Activated CD4-positive, alpha-beta T cell treated with anti-CD3 and anti-CD28 coated beads for 48 hours (primary cell): Measurements from ENCODE around the gene SLC7A11.
"Not testable (repeated sequence)": the region's sequence is repeated elsewhere in the genome, so short reads cannot be mapped to it uniquely, and the experiment has no call there.

Source experiments
- DNase-seq: peaks from one replicate; pipeline ENCODE4 v3.0.0-alpha.2; 2020

SLC7A11 gene

GRCh38 chr4:138241281-138242075 lies 671 bp downstream of the SLC7A11 start:
- DNase-seq, result peak; percentile 7

DNA sequence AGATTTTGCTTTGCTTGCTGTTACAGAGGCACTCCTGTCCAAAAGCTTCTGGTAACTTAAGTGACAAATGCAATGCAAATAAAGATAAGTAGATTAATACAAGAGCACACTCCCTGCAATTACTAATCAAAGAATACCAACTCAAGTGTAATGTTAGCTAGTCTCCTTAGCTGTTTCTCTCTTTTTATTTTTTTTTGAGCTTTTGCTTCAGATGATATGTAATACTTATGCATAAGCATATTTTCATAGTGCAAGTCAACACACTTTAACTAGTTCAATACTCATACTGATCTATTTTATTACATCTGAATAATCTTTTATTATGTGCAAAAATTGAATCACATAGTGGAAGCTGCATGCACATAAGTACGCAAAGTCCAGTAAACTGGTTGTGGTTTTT lies 2.7 kb downstream of the SLC7A11 start:
- DNase-seq, result no peak

GRCh38 chr4:138238521-138239292 lies 3.4 kb downstream of the SLC7A11 start:
- no peak for DNase-seq

DNA sequence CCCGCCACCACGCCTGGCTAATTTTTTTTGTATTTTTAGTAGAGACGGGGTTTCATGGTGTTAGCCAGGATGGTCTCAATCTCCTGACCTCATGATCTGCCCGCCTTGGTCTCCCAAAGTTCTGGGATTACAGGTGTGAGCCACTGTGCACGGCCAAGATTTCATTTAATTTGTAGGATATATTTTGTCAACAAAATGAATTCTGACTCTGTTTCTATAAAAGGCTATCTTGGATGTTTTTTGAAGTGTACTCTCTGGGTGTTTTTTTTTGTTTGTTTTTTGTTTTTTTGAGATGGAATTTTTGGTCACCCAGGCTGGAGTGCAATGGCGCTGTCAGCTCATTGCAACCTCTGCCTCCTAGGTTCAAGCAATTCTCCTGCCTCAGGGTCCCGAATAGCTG lies 5.0 kb downstream of the SLC7A11 start:
- DNase-seq, result not testable (repeated sequence)

DNA sequence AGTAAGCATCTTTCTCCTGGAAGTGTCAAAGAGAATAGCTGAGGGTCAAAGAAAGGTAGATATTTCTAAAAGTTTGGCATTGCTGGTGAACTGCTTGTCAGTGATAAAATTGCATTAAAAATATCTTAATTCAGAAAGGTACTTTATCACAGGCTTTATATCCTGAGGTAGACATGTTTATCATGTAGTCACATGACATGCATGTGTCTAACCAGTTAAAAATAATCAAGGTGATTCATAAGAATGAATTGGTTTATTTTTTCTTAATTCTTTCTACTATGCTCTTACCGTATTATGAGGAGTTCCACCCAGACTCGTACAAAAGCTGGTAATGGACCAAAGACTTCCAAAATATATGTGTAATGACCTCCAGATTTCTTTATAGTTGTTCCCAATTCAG lies 6.1 kb downstream of the SLC7A11 start:
- DNase-seq, result no peak

GRCh38 chr4:138235419-138235952 lies 6.7 kb downstream of the SLC7A11 start:
- no peak for DNase-seq

DNA sequence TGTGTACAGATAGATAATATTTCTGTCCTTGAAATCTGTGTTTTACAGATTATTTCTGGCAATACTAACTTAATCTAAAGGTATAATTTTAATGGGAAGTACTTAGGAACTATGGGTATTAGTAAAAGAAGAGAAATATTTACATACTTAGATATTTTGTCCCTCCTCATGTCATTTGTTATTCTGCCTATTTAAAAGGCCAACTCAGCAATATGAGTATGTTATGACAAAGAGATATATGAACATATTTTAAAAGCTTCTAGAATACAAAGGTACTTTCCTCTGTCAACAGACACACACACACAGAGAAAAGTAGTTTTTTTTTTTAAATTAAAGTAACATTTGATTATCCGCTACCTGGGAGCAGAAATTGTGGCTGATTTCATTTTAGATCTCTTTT lies 7.9 kb downstream of the SLC7A11 start:
- no peak for DNase-seq

GRCh38 chr4:138233313-138234034 lies 8.7 kb downstream of the SLC7A11 start:
- DNase-seq, result no peak

GRCh38 chr4:138232364-138232763 lies 9.8 kb downstream of the SLC7A11 start:
- DNase-seq, result no peak

DNA sequence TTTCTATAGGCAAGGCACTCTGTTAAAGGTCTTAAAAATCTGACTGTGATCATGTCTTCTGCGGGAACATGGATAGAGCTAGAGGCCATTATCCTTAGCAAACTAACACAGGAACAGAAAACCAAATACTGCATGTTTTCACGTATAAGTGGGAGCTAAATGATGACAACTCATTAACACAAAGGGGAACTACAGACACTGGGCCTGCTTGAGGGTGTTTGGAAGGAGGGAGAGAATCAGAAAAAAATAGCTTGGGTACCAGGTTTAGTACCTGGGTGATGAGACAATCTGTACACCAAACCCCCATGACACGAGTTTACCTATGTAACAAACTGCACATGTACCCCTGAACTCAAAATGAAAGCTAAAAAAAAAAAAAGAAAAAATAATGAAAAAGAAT lies 12.1 kb downstream of the SLC7A11 start:
- no peak for DNase-seq

GRCh38 chr4:138229160-138229559 lies 13.0 kb downstream of the SLC7A11 start:
- DNase-seq, result no peak

DNA sequence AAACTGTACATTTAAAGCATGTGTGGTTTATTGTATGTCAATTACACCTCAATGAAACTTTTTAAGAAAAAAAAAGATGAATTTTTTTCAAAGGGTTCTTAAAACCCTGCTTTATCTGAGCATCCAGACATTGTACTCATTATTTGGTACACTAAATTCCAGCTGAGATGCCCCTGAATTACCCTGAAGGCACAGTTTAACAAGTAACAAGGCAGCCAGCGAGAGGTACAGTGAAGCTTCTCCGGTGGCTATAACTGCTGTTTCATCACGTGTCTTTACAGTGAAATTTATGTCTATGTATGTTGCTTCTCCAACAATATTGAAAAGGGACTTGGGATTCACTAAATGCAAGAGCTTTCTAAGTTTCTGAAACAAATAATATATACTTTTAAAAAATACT lies 15.8 kb downstream of the SLC7A11 start:
- DNase-seq, result no peak

DNA sequence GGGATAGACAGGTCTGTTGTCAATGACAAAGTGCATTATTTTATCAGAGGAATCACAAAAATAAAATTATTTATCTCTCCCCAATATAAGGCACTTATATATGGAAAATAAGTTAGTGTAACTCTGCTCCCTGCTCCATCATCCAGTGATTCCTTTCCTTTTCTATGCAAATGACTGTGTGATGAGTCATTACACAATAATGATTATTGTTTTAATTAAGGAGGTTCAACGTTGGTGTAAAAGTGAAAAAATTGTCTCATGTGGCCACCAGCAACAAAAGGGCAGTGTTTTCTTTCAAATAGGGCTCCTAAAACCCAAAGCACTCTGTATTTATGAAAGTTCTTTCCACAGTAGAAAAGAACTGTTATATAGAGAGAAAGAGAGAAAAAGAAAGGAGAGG lies 16.7 kb downstream of the SLC7A11 start:
- DNase-seq, result no peak

DNA sequence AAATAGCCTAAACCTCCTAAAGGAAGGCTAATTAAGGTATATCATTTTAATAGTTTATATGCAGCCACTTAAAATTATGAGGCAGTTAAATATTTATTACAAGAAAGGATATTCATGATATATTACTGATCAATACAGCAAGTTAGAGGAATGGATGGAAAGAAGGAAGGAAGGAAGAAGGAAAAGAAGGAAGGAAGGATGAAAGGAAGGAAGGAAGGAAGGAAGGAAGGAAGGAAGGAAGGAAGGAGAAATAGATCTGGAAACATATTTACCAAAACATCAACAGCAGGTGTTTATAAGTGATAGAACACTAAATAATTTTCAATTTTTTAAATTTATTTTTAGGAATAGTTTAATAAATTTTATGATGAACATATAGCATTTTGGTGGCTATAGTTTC lies 17.5 kb downstream of the SLC7A11 start:
- DNase-seq, result no peak

DNA sequence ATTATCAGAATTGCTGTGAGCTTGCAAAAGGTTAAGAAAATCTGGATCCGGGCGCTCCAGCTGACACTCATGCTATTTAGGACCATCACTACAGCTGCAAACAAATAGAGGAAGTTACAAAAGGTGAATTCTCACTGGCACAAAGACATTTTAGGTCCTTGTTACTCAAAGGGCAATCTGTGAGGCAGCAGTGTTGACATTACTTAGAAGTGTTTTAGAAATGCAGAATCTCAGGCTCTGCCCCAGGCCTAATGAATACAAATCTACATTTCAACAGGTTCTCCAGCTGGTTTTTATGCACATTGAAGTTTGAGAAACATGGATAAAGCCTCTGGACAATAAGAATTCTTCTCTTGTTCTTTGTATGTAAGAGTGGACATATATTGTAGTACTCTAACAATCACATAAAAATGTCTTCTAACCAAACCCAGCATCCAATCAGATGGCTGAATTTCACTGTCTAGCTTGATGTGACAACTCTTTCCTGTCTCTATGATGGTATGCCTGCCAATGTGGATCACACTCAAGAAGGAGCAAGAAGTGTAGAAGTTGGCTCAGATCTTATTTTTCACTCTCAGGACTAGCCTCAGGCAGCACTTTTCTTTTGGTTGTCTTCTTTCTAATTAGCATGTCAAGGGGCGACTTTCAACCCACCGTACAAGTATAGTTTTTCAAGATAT lies 18.8 kb downstream of the SLC7A11 start:
- DNase-seq, result no peak

- no peak for DNase-seq
Observed at GRCh38 chr4:138222046-138222445, 20.1 kb downstream of the SLC7A11 start.

GRCh38 chr4:138218976-138219375 lies 23.2 kb downstream of the SLC7A11 start:
- DNase-seq, result no peak

GRCh38 chr4:138217567-138217966 lies 24.6 kb downstream of the SLC7A11 start:
- DNase-seq, result no peak

DNA sequence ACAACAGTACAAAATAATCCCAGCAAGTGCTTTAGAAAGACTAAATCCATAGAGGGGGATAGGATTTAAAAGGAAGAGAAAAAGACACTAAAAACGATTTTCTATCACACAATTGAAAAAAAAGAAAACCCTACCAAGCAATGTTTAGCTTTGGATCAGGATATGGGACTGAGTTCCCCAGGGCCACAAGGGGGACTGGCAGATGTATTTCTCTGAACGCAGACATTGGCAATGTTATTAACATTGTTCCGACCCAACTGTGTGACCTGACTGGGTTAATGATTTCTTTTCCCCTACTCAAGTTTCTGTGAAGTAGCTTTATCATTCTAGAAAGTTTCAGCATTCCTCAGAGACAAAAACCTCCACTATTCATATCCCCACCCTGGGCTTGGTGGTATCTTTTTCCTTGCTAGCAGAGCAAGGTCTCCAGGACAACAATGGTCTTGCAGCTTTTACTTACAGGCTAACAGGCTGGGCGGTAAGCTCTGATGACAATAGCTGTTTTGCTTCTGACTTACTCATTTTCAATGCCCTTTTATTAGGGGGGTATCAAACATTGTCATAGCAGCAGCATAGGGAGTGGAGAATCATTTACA lies 25.8 kb downstream of the SLC7A11 start:
- DNase-seq, result no peak

DNA sequence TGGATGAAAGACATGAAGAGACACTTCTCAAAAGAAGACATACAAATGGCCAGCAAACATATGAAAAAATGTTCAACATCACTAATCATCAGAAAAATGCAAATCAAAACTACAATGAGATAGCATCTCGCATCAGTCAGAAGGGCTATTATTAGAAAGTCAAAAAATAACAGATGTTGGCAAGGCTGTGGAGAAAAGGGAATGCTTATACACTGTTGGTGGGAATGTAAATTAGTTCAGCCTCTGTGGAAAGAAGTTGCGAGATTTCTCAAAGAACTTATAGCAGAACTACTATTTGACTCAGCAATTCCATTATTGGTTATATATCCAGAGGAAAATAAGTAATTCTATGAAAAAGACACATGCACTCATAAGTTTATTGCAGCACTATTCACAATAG lies 31.6 kb downstream of the SLC7A11 start:
- DNase-seq, result not testable (repeated sequence)

GRCh38 chr4:138209094-138209493 lies 33.1 kb downstream of the SLC7A11 start:
- DNase-seq, result no peak

DNA sequence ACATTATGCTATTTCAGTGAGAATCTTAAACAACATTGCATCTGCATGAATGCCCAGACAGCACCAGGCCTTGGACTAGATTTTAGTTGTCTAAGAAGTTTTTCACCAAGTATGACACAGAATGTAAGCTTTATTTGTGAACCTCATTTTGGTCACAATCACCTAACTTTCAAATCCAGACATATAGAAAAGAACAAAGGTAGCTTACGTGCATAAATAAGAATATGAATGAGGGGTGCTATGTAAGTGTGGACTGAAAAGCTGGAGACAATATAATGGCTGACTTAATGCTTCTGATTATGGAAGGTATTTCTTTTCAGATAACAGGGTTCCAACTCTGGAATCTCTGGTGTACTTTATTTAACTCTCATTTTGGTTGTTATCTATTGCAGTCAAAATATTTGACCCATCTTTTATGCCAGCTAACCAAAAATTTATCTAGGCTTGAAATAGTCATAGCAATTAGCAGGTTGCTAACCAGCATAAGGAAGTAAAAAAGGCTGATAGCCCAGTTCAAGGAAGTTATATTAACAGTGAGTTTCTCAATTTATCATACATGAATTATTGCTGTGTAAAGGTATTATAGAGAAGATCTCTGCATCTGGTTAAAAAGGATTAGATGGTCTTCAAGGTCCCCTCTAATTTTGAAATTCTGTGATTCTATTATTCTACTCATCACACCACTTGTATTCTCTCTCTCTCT lies 36.5 kb downstream of the SLC7A11 start:
- no peak for DNase-seq
